Mesenchymal stem cell (in vitro differentiated cells and primary cell): ENCODE data around the gene UFD1.

ENCODE experiments used
- DNase-seq: peaks from one replicate; pipeline ENCODE4 v3.0.0-alpha.2; 2013
- H2AFZ ChIP-seq: one replicate; pipeline ENCODE4 v1.6.1; 2013; ENCODE audit warnings: low read depth, mild to moderate bottlenecking, control low read depth, inconsistent platforms, low read length, moderate library complexity
- H2AK5ac ChIP-seq: 2 replicates; pipeline ENCODE4 v1.6.1; 2013; ENCODE audit warnings: low read length, moderate library complexity, mild to moderate bottlenecking, inconsistent platforms; ENCODE audit not compliant: severe bottlenecking
- H2BK120ac ChIP-seq: one replicate; pipeline ENCODE4 v1.6.1; 2013; ENCODE audit warnings: low read depth, mild to moderate bottlenecking, inconsistent platforms, low read length, moderate library complexity
- H2BK12ac ChIP-seq, 2 experiments: one replicate each; pipeline ENCODE4 v1.6.1; 2013; ENCODE audit warnings: inconsistent platforms in 2 of 2, low read length in 2 of 2, mild to moderate bottlenecking in 2 of 2, moderate library complexity in 2 of 2, control low read depth in 1 of 2
- H2BK15ac ChIP-seq: one replicate; pipeline ENCODE4 v1.6.1; 2013; ENCODE audit warnings: mild to moderate bottlenecking, low read depth, inconsistent platforms; ENCODE audit not compliant: poor library complexity, severe bottlenecking
- H2BK5ac ChIP-seq: 2 replicates; pipeline ENCODE4 v1.6.1; 2013; ENCODE audit warnings: low read depth, mild to moderate bottlenecking, low read length, control low read depth, inconsistent platforms; ENCODE audit not compliant: poor library complexity, severe bottlenecking
- H3K14ac ChIP-seq, 2 experiments: one replicate each; pipeline ENCODE4 v1.6.1; 2013; ENCODE audit warnings: inconsistent platforms in 2 of 2, low read length in 2 of 2, control low read depth in 1 of 2, mild to moderate bottlenecking in 1 of 2, moderate library complexity in 1 of 2
- H3K18ac ChIP-seq, 2 experiments: one replicate each; pipeline ENCODE4 v1.6.1; 2013; ENCODE audit warnings: inconsistent platforms in 2 of 2, low read length in 2 of 2, control low read depth in 1 of 2, low read depth in 1 of 2, mild to moderate bottlenecking in 1 of 2
- H3K23ac ChIP-seq, 2 experiments: one replicate each; pipeline ENCODE4 v1.6.1; 2013; ENCODE audit warnings: inconsistent platforms in 2 of 2, low read length in 2 of 2, mild to moderate bottlenecking in 2 of 2, moderate library complexity in 2 of 2, control low read depth in 1 of 2
- H3K27ac ChIP-seq: 2 replicates; pipeline ENCODE4 v1.5.1; 2013; ENCODE audit warnings: mild to moderate bottlenecking, moderate library complexity, low read length, control low read depth, inconsistent platforms; ENCODE audit not compliant: poor library complexity, severe bottlenecking
- H3K27me3 ChIP-seq, 2 experiments: 2 replicates each; pipeline versions ENCODE4 v1.6.1 to v1.7.0; 2013; ENCODE audit warnings: low read length in 2 of 2, mild to moderate bottlenecking in 2 of 2, moderate library complexity in 2 of 2, control low read depth in 1 of 2, inconsistent platforms in 1 of 2; ENCODE audit not compliant: control insufficient read depth in 1 of 2, insufficient read depth in 1 of 2
- H3K36me3 ChIP-seq, 2 experiments: 2 replicates each; pipeline versions ENCODE4 v1.6.1 to v1.7.0; 2013; ENCODE audit warnings: low read length in 2 of 2, control low read depth in 1 of 2, inconsistent platforms in 1 of 2, low read depth in 1 of 2, mild to moderate bottlenecking in 1 of 2; ENCODE audit not compliant: insufficient read depth in 2 of 2, control insufficient read depth in 1 of 2
- H3K4ac ChIP-seq, 2 experiments: one replicate each; pipeline ENCODE4 v1.6.1; 2013; ENCODE audit warnings: inconsistent platforms in 2 of 2, low read length in 2 of 2, mild to moderate bottlenecking in 2 of 2, moderate library complexity in 2 of 2, control low read depth in 1 of 2, low read depth in 1 of 2
- H3K4me1 ChIP-seq: 2 replicates; pipeline ENCODE4 v1.6.1; 2013; ENCODE audit warnings: low read depth, low read length, control low read depth; ENCODE audit not compliant: control insufficient read depth, insufficient read depth
- H3K4me2 ChIP-seq: 2 replicates; pipeline ENCODE4 v1.6.1; 2013; ENCODE audit warnings: low read length, mild to moderate bottlenecking, inconsistent platforms; ENCODE audit not compliant: poor library complexity, severe bottlenecking
- H3K4me3 ChIP-seq, 2 experiments: 2 replicates each; pipeline versions ENCODE4 v1.5.1 to v1.7.0; 2013; ENCODE audit warnings: low read length in 2 of 2, mild to moderate bottlenecking in 2 of 2, control low read depth in 1 of 2, low read depth in 1 of 2; ENCODE audit not compliant: insufficient read depth in 1 of 2
- H3K79me1 ChIP-seq: replicated peaks from 2 replicates; pipeline ENCODE4 v1.6.1; 2013; ENCODE audit warnings: mild to moderate bottlenecking, control low read depth, low read length, inconsistent platforms; ENCODE audit not compliant: poor library complexity, severe bottlenecking
- H3K9ac ChIP-seq: 2 replicates; pipeline ENCODE4 v1.7.0; 2013; ENCODE audit warnings: mild to moderate bottlenecking, low read length, moderate library complexity
- H3K9me3 ChIP-seq: 2 replicates; pipeline ENCODE4 v1.7.0; 2013; ENCODE audit warnings: mild to moderate bottlenecking, low read length; ENCODE audit not compliant: control insufficient read depth
- H4K8ac ChIP-seq: one replicate; pipeline ENCODE4 v1.6.1; 2013; ENCODE audit warnings: inconsistent platforms, mild to moderate bottlenecking, low read length, moderate library complexity
- H4K91ac ChIP-seq: one replicate; pipeline ENCODE4 v1.6.1; 2013; ENCODE audit warnings: mild to moderate bottlenecking, low read length, inconsistent platforms
- WGBS: methylation state at CpG from one replicate; pipeline ENCODE4 v1.1.7; 2013; ENCODE audit warnings: mixed read lengths; 5-methylcytosine and 5-hydroxymethylcytosine counted together

Gene UFD1

GRCh38 chr22:19517919-19518611 lies 39.1 kb upstream of the UFD1 start:
- Histone ChIP-seq H2BK15ac (no peak overlapping the region), H3K23ac (no peak overlapping the region), H3K14ac (no peak overlapping the region), H4K91ac (no peak overlapping the region), H3K27ac (no peak overlapping the region), H4K8ac (no peak overlapping the region), H3K9ac (no peak overlapping the region), H3K18ac (no peak overlapping the region), H2AK5ac (no peak overlapping the region), H3K4me1 (peaks cover 2% of the 10 kb centered on the region), H2BK120ac (no peak overlapping the region), H2BK5ac (no peak overlapping the region), H3K79me1 (no peaks in the 10 kb centered on the region), H3K9me3 (peaks cover 10% of the 10 kb centered on the region), H2BK12ac (no peak overlapping the region), H3K27me3 (peaks cover 12 to 14% of the 10 kb centered on the region in 2 experiments), H3K4me3 (no peak overlapping the region), H3K4me2 (no peak overlapping the region), H3K4ac (no peak overlapping the region), H3K36me3 (peaks cover 0 to 19% of the 10 kb centered on the region in 2 experiments), H2AFZ (no peak overlapping the region)
- no peak for DNase-seq
- 97% methylated on average over 12 of the region's 12 CpGs for WGBS

GRCh38 chr22:19517171-19517500 lies 38.1 kb upstream of the UFD1 start:
- Histone ChIP-seq H2BK120ac (no peak overlapping the region), H2BK5ac (no peak overlapping the region), H2AFZ (no peak overlapping the region), H3K9ac (no peak overlapping the region), H3K4me2 (no peak overlapping the region), H3K4me3 (no peak overlapping the region), H3K27me3 (peaks cover 2 to 7% of the 10 kb centered on the region in 2 experiments), H3K18ac (no peak overlapping the region), H3K4me1 (no peaks in the 10 kb centered on the region), H3K27ac (no peak overlapping the region), H2AK5ac (no peak overlapping the region), H3K4ac (no peak overlapping the region), H3K23ac (no peak overlapping the region), H4K91ac (no peak overlapping the region), H2BK15ac (no peak overlapping the region), H3K9me3 (peaks cover 10% of the 10 kb centered on the region), H2BK12ac (no peak overlapping the region), H3K79me1 (no peaks in the 10 kb centered on the region), H3K36me3 (peaks cover 0 to 19% of the 10 kb centered on the region in 2 experiments), H4K8ac (no peak overlapping the region), H3K14ac (no peak overlapping the region)
- DNase-seq = no peak
- WGBS = 96% methylated on average over 10 of the region's 10 CpGs

- Histone ChIP-seq H3K14ac (no peak overlapping the region), H3K27ac (no peak overlapping the region), H2BK120ac (no peak overlapping the region), H2BK12ac (no peak overlapping the region), H4K91ac (no peak overlapping the region), H4K8ac (no peak overlapping the region), H3K27me3 (peaks cover 0 to 4% of the 10 kb centered on the region in 2 experiments), H2BK15ac (no peak overlapping the region), H3K79me1 (no peaks in the 10 kb centered on the region), H3K9ac (no peak overlapping the region), H3K4ac (no peak overlapping the region), H3K4me1 (no peaks in the 10 kb centered on the region), H2AFZ (no peak overlapping the region), H3K36me3 (peaks cover 0 to 19% of the 10 kb centered on the region in 2 experiments), H3K18ac (no peak overlapping the region), H3K9me3 (peaks cover 10% of the 10 kb centered on the region), H3K4me2 (no peak overlapping the region), H3K23ac (no peak overlapping the region), H3K4me3 (no peak overlapping the region), H2BK5ac (no peak overlapping the region), H2AK5ac (no peak overlapping the region)
- WGBS = 93% methylated on average over 19 of the region's 19 CpGs
- no peak for DNase-seq
Measured at GRCh38 chr22:19516378-19517170, 37.6 kb upstream of the UFD1 start.

- Histone ChIP-seq H3K27me3 (no peaks in the 10 kb centered on the region), H3K36me3 (peaks cover 0 to 19% of the 10 kb centered on the region in 2 experiments), H3K14ac (no peak overlapping the region), H2BK120ac (no peak overlapping the region), H3K9me3 (peaks cover 10% of the 10 kb centered on the region), H3K18ac (no peak overlapping the region), H4K8ac (no peak overlapping the region), H3K9ac (no peak overlapping the region), H2AFZ (no peak overlapping the region), H3K4me1 (no peaks in the 10 kb centered on the region), H4K91ac (no peak overlapping the region), H3K23ac (no peak overlapping the region), H2BK12ac (no peak overlapping the region), H2BK15ac (no peak overlapping the region), H3K27ac (no peak overlapping the region), H3K4ac (no peak overlapping the region), H3K4me2 (no peak overlapping the region), H3K79me1 (no peaks in the 10 kb centered on the region), H2BK5ac (no peak overlapping the region), H3K4me3 (no peak overlapping the region), H2AK5ac (no peak overlapping the region)
- WGBS = 95% methylated on average over 12 of the region's 12 CpGs
- no peak for DNase-seq
Measured at GRCh38 chr22:19515654-19516377, 36.8 kb upstream of the UFD1 start.
